HUDEP-2 (cell line): ENCODE results near the gene TCP11.

Source experiments
- DNase-seq, 76 experiments: peaks; one replicate each; lab custom pipeline; 2025; ENCODE audit not compliant: unreplicated experiment in 76 of 76; lab: John Stamatoyannopoulos, UW

The TCP11 gene

GRCh38 chr6:35141007-35141655, at the start of gene TCP11:
Gene TCP11 (minus strand): TSS chr6:35141339. CDS start chr6:35140870, 469 bp downstream.
- no peak for DNase-seq

- no peak for DNase-seq
Observed at GRCh38 chr6:35190306-35190705, 49.2 kb upstream of the TCP11 start.

GRCh38 chr6:35188886-35189285, 47.7 kb upstream of the TCP11 start:
- DNase-seq, result no peak

GRCh38 chr6:35186571-35186970, 45.4 kb upstream of the TCP11 start:
- no peak for DNase-seq

GRCh38 chr6:35185971-35186370, 44.8 kb upstream of the TCP11 start:
- no peak for DNase-seq

GRCh38 chr6:35185302-35185681, 44.2 kb upstream of the TCP11 start:
- peak in 1 of 76 experiments; percentile 16 for DNase-seq

GRCh38 chr6:35184580-35185301, 43.6 kb upstream of the TCP11 start:
- DNase-seq, result no peak

GRCh38 chr6:35183935-35184334, 42.8 kb upstream of the TCP11 start:
- DNase-seq, result peak in 12 of 76 experiments; percentile 15 to 65 (median 44)

GRCh38 chr6:35183281-35183680, 42.1 kb upstream of the TCP11 start:
- no peak for DNase-seq

- peak in 40 of 76 experiments; percentile 12 to 54 (median 36) for DNase-seq
Observed at GRCh38 chr6:35181933-35182612, 40.9 kb upstream of the TCP11 start.

- no peak for DNase-seq
Observed at GRCh38 chr6:35181308-35181932, 40.3 kb upstream of the TCP11 start.

- DNase-seq, result no peak
Observed at GRCh38 chr6:35179901-35180535, 38.9 kb upstream of the TCP11 start.

- DNase-seq, result no peak
Observed at GRCh38 chr6:35178932-35179832, 38.0 kb upstream of the TCP11 start.

- no peak for DNase-seq
Observed at GRCh38 chr6:35178012-35178411, 36.9 kb upstream of the TCP11 start.

GRCh38 chr6:35177596-35177995, 36.5 kb upstream of the TCP11 start:
- DNase-seq, result no peak

- no peak for DNase-seq
Observed at GRCh38 chr6:35177157-35177556, 36.0 kb upstream of the TCP11 start.

- no peak for DNase-seq
Observed at GRCh38 chr6:35176301-35177024, 35.3 kb upstream of the TCP11 start.

- DNase-seq, result no peak
Observed at GRCh38 chr6:35174501-35174900, 33.4 kb upstream of the TCP11 start.

GRCh38 chr6:35174088-35174434, 32.9 kb upstream of the TCP11 start:
- no peak for DNase-seq
